SK-N-SH (cell line): Measurements from ENCODE around the gene MATK. TPM values are rescaled to one million over a fixed set of nuclear protein-coding genes. Genes with fewer than 3 reads are reported as not detected.

Source experiments
- CTCF ChIA-PET: fragments of 300-600, 350-600 bp; formaldehyde crosslinking; extraction: SDS; loops from one replicate; lab custom pipeline; 2021; lab: Yijun Ruan, JAX
- POLR2A ChIA-PET: fragments of 350-600 bp; sonication (Branson Sonifier 250); formaldehyde crosslinking; extraction: SDS; loops from one replicate; lab custom pipeline; 2020; ENCODE audit warnings: antibody characterized with exemption, inconsistent platforms; lab: Yijun Ruan, JAX
- DNase-seq: peaks from one replicate; pipeline ENCODE4 v3.0.0; 2012
- H2AFZ ChIP-seq: fragments of 200-600 bp; sonication (generic); 2 replicates; pipeline ENCODE4 v1.8.1; 2016; ENCODE audit warnings: antibody characterized with exemption, mild to moderate bottlenecking, low read depth
- H3F3A ChIP-seq: fragments of 200-600 bp; sonication (generic); replicated peaks from 2 replicates; pipeline ENCODE3; 2016; ENCODE audit warnings: antibody characterized with exemption, mild to moderate bottlenecking; ENCODE audit not compliant: insufficient read depth
- H3K27ac ChIP-seq, 2 experiments: fragments of 200-500 bp in 1 of 2; fragments of 200-600 bp in 1 of 2; sonication (Bioruptor generic) in 1 of 2; sonication (generic), shearing (Covaris generic) in 1 of 2; 2 replicates each; pipeline versions ENCODE4 v1.5.1 to v1.6.1; 2014 to 2016; ENCODE audit warnings: low read depth in 2 of 2, inconsistent platforms in 1 of 2, low read length in 1 of 2, mild to moderate bottlenecking in 1 of 2, mixed read lengths in 1 of 2
- H3K27me3 ChIP-seq: fragments of 200-600 bp; sonication (generic), shearing (Covaris generic); 2 replicates; pipeline ENCODE4 v1.6.1; 2016; ENCODE audit warnings: mixed run types; ENCODE audit not compliant: insufficient read depth
- H3K36me3 ChIP-seq, 2 experiments: fragments of 200-500 bp in 1 of 2; fragments of 200-600 bp in 1 of 2; sonication (Bioruptor generic) in 1 of 2; sonication (generic) in 1 of 2; replicated peaks in 1 of 2; 2 replicates each; pipeline versions ENCODE3 to v1.5.1; 2014 to 2016; ENCODE audit warnings: low read length in 1 of 2, mild to moderate bottlenecking in 1 of 2; ENCODE audit not compliant: insufficient read depth in 2 of 2, control insufficient read depth in 1 of 2
- H3K4me1 ChIP-seq, 2 experiments: fragments of 200-500 bp in 1 of 2; fragments of 200-600 bp in 1 of 2; sonication (Bioruptor generic) in 1 of 2; sonication (generic), shearing (Covaris generic) in 1 of 2; 2 replicates each; pipeline versions ENCODE4 v1.5.1 to v1.6.1; 2014 to 2016; ENCODE audit warnings: low read depth in 1 of 2, low read length in 1 of 2, mixed run types in 1 of 2; ENCODE audit not compliant: insufficient read depth in 2 of 2, control insufficient read depth in 1 of 2
- H3K4me2 ChIP-seq: fragments of 200-600 bp; sonication (generic), shearing (Covaris generic); 2 replicates; pipeline ENCODE4 v1.6.1; 2017; ENCODE audit warnings: mixed run types
- H3K4me3 ChIP-seq, 2 experiments: fragments of 200-500 bp in 1 of 2; fragments of 200-600 bp in 1 of 2; sonication (Bioruptor generic) in 1 of 2; sonication (generic), shearing (Covaris generic) in 1 of 2; 2 replicates each; pipeline versions ENCODE4 v1.5.1 to v1.8.1; 2014 to 2016; ENCODE audit warnings: low read depth in 2 of 2, inconsistent platforms in 1 of 2, low read length in 1 of 2, mild to moderate bottlenecking in 1 of 2, mixed read lengths in 1 of 2, moderate library complexity in 1 of 2
- H3K79me2 ChIP-seq: fragments of 200-600 bp; sonication (generic); 2 replicates; pipeline ENCODE4 v1.8.1; 2017; ENCODE audit warnings: mild to moderate bottlenecking; ENCODE audit not compliant: insufficient read depth
- H3K9ac ChIP-seq: fragments of 200-600 bp; sonication (generic); 2 replicates; pipeline ENCODE4 v1.6.1; 2017; ENCODE audit warnings: mixed run types
- H3K9me2 ChIP-seq: fragments of 200-600 bp; sonication (generic); 2 replicates; pipeline ENCODE4 v1.6.1; 2017; ENCODE audit warnings: mixed run types
- H3K9me3 ChIP-seq: fragments of 200-600 bp; sonication (generic); 2 replicates; pipeline ENCODE4 v1.6.1; 2017; ENCODE audit warnings: mixed run types, mild to moderate bottlenecking, moderate library complexity
- H4K20me1 ChIP-seq: fragments of 200-600 bp; sonication (generic); 2 replicates; pipeline ENCODE4 v1.6.1; 2017; ENCODE audit warnings: mild to moderate bottlenecking, mixed run types; ENCODE audit not compliant: insufficient read depth
- ELF1 ChIP-seq: IDR thresholded peaks from 2 replicates; pipeline ENCODE4 v1.4.0; 2012
- EZH2phosphoT487 ChIP-seq: fragments of 200-600 bp; sonication (generic); IDR thresholded peaks from 2 replicates; pipeline ENCODE4 v1.6.1; 2017; ENCODE audit warnings: low read depth, mixed run types, mild to moderate bottlenecking, antibody characterized with exemption, moderate library complexity, borderline replicate concordance
- FOSL2 ChIP-seq: IDR thresholded peaks from 2 replicates; pipeline ENCODE4 v1.4.0; 2012; ENCODE audit warnings: low read depth, mild to moderate bottlenecking, moderate library complexity, borderline replicate concordance
- FOXJ3 ChIP-seq: sonication (generic); formaldehyde crosslinking; IDR thresholded peaks from 2 replicates; pipeline ENCODE4 v1.5.1; 2020; ENCODE audit warnings: mild to moderate bottlenecking, missing genetic modification reagents
- FOXM1 ChIP-seq: IDR thresholded peaks from 2 replicates; pipeline ENCODE4 v1.4.0; 2012; ENCODE audit warnings: low read depth, mild to moderate bottlenecking
- GATA2 ChIP-seq: sonication (generic); formaldehyde crosslinking; IDR thresholded peaks from 2 replicates; pipeline ENCODE4 v1.5.0; 2020; ENCODE audit warnings: mild to moderate bottlenecking, missing genetic modification reagents
- IRF3 ChIP-seq: fragments of 150-350 bp; IDR thresholded peaks from 2 replicates; pipeline ENCODE4 v1.6.1; 2016; ENCODE audit warnings: mild to moderate bottlenecking, low read depth, low read length
- MEF2A ChIP-seq: IDR thresholded peaks from 2 replicates; pipeline ENCODE4 v1.4.0; 2012; ENCODE audit warnings: low read depth, borderline replicate concordance
- NRF1 ChIP-seq: IDR thresholded peaks from 2 replicates; pipeline ENCODE4 v1.6.1; 2012; ENCODE audit warnings: low read depth, mild to moderate bottlenecking, low read length
- REST ChIP-seq: IDR thresholded peaks from 2 replicates; pipeline ENCODE4 v1.6.1; 2012; ENCODE audit warnings: mild to moderate bottlenecking, low read depth, low read length, moderate library complexity
- RXRA ChIP-seq: IDR thresholded peaks from 2 replicates; pipeline ENCODE4 v1.4.0; 2012; ENCODE audit warnings: low read depth, mild to moderate bottlenecking, borderline replicate concordance
- SIN3A ChIP-seq: IDR thresholded peaks from 2 replicates; pipeline ENCODE4 v1.6.1; 2012; ENCODE audit warnings: low read depth, mild to moderate bottlenecking, low read length, moderate library complexity, borderline replicate concordance
- TCF12 ChIP-seq: IDR thresholded peaks from 2 replicates; pipeline ENCODE4 v1.4.0; 2012
- YY1 ChIP-seq: IDR thresholded peaks from 2 replicates; pipeline ENCODE4 v1.4.0; 2012; ENCODE audit warnings: low read depth, mild to moderate bottlenecking
- WGBS: methylation state at CpG from one replicate; pipeline ENCODE4 v1.1.6; 2017; ENCODE audit warnings: low lambda C conversion rate; 5-methylcytosine and 5-hydroxymethylcytosine counted together
- polyA plus RNA-seq, 3 experiments: library from polyadenylated mRNA; depleted of rRNA; stranded (reverse); fragments of >200 nt; gene quantifications; 2 replicates each; pipeline ENCODE4 v1.2.3, GENCODE V29; 2012
- TF ChIP-seq, protein P1 (sequence below): IDR thresholded peaks from 2 replicates; pipeline ENCODE4 v1.4.0; 2012; ENCODE audit warnings: low read depth, borderline replicate concordance
- TF ChIP-seq, protein P2 (sequence below): fragments of 150-350 bp; IDR thresholded peaks from 2 replicates; pipeline ENCODE4 v1.6.1; 2017; ENCODE audit warnings: antibody characterized with exemption, low read length, low read depth, borderline replicate concordance

The MATK gene
- polyA plus RNA-seq, 1 of the 3 experiments (the other 2 are of a cell fraction): not detected

DNA sequence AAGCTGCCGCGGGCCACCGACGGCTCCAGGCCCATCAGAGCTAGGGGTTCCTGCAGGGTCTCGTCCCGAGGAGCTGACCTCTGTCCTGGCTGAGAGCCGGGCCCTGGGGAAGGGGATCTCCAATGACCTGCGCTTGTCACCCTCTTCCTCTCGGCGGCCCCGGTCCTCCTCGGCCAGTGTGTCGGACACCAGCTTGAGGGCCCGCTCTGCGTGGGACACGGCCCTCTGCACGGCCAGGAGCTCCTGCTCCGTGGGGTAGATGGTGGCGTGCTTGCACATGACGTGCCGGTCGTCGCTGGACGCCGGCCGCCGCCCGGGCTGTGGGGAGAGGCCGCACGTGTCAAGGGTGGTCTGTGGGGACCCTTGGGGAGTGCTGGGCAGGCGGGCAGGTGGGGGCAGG lies 32.7 kb upstream of the MATK start:
- no peak overlapping the region for H3K9ac ChIP-seq

DNA sequence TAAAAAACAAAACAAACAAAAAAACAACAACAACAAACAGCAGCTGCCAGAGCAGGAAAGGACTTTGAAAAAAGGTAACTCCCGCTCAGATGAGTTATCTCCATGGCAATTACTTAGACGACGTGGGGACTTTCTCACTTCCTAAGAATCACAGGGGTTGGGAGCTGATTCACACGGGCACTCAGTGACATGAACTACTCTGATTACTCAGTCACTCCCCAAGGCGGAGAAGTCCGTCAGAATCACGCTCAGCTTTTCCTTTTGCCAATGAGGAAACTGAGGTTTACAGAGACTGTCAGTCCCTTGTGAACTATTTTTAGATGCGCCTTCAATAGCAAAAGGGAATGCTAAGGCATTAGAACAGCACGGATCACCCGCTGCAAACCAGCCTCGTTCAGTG lies 32.3 kb upstream of the MATK start:
- 67% methylated on average over 11 of the region's 11 CpGs for WGBS
- Histone ChIP-seq H3K36me3 (no peaks in the 10 kb centered on the region), H3K9me2 (no peaks in the 10 kb centered on the region)
- TF ChIP-seq FOXM1 (no peak), ELF1 (no peak), GATA2 (CRISPR knock-in tag) (no peak), YY1 (no peak), MEF2A (no peak), SIN3A (no peak), EZH2phosphoT487 (no peak), TCF12 (no peak), IRF3 (no peak), FOSL2 (no peak), FOXJ3 (CRISPR knock-in tag) (no peak), REST (no peak), RXRA (no peak)
- TF ChIP-seq, protein P1, sequence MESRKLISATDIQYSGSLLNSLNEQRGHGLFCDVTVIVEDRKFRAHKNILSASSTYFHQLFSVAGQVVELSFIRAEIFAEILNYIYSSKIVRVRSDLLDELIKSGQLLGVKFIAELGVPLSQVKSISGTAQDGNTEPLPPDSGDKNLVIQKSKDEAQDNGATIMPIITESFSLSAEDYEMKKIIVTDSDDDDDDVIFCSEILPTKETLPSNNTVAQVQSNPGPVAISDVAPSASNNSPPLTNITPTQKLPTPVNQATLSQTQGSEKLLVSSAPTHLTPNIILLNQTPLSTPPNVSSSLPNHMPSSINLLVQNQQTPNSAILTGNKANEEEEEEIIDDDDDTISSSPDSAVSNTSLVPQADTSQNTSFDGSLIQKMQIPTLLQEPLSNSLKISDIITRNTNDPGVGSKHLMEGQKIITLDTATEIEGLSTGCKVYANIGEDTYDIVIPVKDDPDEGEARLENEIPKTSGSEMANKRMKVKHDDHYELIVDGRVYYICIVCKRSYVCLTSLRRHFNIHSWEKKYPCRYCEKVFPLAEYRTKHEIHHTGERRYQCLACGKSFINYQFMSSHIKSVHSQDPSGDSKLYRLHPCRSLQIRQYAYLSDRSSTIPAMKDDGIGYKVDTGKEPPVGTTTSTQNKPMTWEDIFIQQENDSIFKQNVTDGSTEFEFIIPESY: no peak
- TF ChIP-seq, protein P2, sequence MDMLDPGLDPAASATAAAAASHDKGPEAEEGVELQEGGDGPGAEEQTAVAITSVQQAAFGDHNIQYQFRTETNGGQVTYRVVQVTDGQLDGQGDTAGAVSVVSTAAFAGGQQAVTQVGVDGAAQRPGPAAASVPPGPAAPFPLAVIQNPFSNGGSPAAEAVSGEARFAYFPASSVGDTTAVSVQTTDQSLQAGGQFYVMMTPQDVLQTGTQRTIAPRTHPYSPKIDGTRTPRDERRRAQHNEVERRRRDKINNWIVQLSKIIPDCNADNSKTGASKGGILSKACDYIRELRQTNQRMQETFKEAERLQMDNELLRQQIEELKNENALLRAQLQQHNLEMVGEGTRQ: no peak
- TF ChIP-seq, all 33 proteins: peak for 0
- H4K20me1 ChIP-seq: no peaks in the 10 kb centered on the region
- ChIA-PET CTCF (interaction anchor here (1.1 kb wide), 1 partner anchor 31 kb away, joined by 4 read pairs; no protein-coding TSS in a partner anchor), POLR2A (no interaction called here)
- H3K79me2 ChIP-seq: no peaks in the 10 kb centered on the region
- H3K4me2 ChIP-seq: no peak overlapping the region
- H3K9ac ChIP-seq: no peak overlapping the region
- H2AFZ ChIP-seq: no peak overlapping the region
- H3K4me3 ChIP-seq: no peak overlapping the region
- no peak for DNase-seq
- no peak overlapping the region for H3K27ac ChIP-seq
- H3K27me3 ChIP-seq: no peaks in the 10 kb centered on the region
- H3K4me1 ChIP-seq: no peaks in the 10 kb centered on the region
- no peaks in the 10 kb centered on the region for H3K9me3 ChIP-seq
- H3F3A ChIP-seq: no peaks in the 10 kb centered on the region

More for the DNA sequence above, 32.7 kb upstream of the MATK start:
- H2AFZ ChIP-seq: no peak overlapping the region
- H3K9me2 ChIP-seq: no peaks in the 10 kb centered on the region
- no peaks in the 10 kb centered on the region for H3K4me1 ChIP-seq
- ChIA-PET POLR2A (no interaction called here), CTCF (interaction anchor here (1.1 kb wide), 1 partner anchor 30 kb away, joined by 4 read pairs; no protein-coding TSS in a partner anchor)
- H3K27me3 ChIP-seq: no peaks in the 10 kb centered on the region
- DNase-seq: no peak
- H3K4me3 ChIP-seq: no peak overlapping the region
- TF ChIP-seq GATA2 (CRISPR knock-in tag) (no peak), NRF1 (no peak), FOXM1 (no peak)
- WGBS: 85% methylated on average over 12 of the region's 31 CpGs
- no peaks in the 10 kb centered on the region for H3K36me3 ChIP-seq
- H3K9me3 ChIP-seq: no peaks in the 10 kb centered on the region
- H4K20me1 ChIP-seq: no peaks in the 10 kb centered on the region
- no peaks in the 10 kb centered on the region for H3F3A ChIP-seq
- H3K79me2 ChIP-seq: no peaks in the 10 kb centered on the region
- no peak overlapping the region for H3K27ac ChIP-seq
- H3K4me2 ChIP-seq: no peak overlapping the region
